Measurements from ENCODE around the gene SLC12A6.

SLC12A6 gene

GRCh38 chr15:34266751-34267150 is 70.8 kb downstream of the SLC12A6 start:
- DNase-seq = no peak

DNA sequence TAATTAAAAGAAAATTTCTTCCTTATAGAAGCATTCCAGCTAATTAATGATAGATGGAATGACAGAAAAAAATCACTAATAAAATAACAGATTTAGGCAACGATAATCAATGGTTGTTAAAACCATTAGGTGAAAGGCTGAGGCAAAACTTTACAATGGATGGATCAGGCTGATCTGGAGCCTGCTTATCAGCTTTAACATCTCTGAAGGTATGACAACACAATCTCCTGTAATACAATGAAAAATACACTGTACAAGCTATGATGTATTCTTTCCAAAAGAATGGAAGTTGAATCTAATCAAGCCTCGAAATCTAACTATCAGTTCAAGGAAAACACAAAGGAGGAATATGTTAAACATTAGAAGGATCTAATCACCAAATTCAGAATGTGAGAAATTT is 73.5 kb downstream of the SLC12A6 start:
- no peak for DNase-seq

- DNase-seq = no peak
Measured at GRCh38 chr15:34262362-34262761, 75.2 kb downstream of the SLC12A6 start.

DNA sequence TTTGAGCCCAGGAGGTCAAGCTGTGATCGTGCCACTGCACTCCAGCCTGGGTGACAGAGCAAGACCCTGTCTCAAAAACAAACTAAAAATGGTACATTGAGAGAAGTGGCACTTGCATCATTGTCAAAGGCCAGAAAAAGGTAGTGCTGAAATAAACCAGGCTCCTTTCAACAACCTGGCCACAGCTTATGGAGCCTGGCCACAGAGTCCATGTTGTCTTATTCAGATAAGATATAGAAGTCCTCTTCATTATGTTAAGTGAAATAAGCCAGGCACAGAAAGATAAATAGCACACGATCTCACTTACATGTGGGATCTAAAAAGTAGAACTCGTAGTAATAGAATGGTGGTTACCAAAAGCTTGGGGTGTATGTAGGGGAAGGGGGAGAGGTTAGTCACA is 78.0 kb downstream of the SLC12A6 start:
- no peak for DNase-seq

- no peak for DNase-seq
Measured at GRCh38 chr15:34258151-34258550, 79.4 kb downstream of the SLC12A6 start.

DNA sequence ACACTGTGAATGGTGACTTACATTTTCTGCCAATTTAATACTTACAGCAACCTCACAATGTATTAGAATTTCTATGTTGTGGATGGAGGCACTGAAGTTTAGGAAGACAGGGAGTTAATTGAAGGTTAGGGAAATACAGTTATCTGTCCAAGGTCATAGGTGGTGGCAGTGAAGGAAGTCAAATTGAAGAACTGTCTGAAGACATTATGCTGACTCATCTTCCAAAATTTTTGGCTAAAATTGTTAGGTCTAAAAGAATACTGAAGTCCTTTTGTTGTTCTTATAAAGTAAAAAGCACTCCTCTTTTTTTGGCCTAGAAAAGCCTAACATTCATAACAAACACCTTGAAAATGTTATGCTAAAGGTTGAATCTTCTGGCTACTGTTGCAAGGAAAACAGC is 85.0 kb downstream of the SLC12A6 start:
- DNase-seq = no peak

- DNase-seq = no peak
Measured at GRCh38 chr15:34248190-34248589, 89.4 kb downstream of the SLC12A6 start.

- DNase-seq = no peak
Measured at GRCh38 chr15:34246276-34246976, 91.2 kb downstream of the SLC12A6 start.

DNA sequence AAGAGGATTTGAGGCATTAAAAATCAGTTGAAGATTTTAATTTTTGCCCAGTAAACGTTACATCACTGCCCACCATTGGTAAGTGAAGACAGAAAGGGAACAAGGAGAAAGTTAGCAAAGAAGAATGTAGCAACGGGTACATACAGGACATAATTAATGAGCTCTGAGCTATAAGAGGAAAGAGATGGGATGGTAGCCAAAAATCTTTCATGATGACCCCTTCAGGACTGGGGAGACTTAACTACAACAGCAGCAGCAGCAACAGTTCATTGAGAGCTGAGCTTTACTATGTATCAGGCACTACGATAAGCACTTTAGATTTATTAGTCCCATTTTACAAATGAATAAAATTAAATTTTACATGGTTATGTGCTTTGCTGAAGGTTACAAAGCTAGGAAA is 94.4 kb downstream of the SLC12A6 start:
- DNase-seq = no peak

DNA sequence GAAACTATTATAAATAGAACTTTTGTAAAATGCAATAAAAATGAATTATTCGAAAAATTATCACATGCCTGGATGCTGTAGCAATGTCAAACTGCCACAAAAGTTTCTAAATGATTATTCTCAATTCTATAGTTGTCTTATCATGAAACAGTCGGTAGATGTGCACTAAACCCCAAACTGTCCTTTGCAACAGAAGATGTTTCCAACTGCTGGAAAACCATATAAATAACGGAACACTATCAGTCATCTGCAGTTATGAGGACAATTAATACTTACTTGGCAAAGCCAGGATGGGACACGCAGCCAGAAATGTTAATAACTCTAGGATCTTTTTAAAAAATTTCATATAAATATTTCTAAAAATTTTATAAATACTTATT is 95.3 kb downstream of the SLC12A6 start:
- DNase-seq = no peak

DNA sequence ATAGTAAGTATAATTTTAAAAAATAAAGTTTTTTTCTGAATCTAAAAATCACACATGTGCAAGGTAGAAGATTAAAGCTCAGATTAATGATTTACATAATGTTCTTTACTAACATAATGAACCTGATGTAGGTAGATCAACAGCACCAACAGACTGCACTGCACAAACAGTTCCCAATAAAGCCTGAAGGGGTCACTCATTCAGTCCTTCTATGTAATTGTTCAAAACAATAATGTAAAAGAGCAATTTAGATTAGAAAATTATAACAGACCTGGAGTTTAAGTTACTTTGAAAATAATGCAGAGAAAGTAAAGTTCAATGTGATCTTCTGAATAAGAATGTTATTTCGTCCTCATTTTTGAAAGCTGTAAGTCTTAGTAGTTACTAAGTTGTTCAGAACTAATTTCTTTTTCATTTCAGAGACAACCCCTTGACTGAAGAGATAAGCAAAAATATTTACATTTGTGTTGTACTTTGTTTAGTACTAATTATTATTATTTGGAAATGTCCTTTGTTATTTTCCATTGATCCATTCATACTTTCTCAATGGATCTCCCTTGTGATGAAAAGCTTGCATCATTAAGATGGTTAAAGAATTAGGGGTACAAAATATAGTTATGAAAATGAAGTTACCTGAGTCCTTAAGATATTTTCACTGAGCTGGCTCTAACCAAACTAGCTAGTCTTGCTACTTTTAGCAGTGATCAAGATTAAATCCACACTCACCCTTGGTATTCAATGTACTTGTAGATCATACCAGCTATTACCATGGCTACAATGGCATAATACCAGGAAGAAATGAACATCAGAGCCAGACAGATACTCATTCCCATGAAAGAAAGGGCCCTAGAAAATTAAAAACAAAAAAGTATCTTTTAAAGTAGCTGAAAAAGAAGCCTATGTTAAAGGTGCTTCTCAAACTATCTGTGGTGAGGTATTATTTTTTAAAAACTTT is 95.9 kb downstream of the SLC12A6 start:
- peak in 1 of 58 donors; percentile 4 for DNase-seq

- no peak for DNase-seq
Measured at GRCh38 chr15:34240537-34240936, 97.0 kb downstream of the SLC12A6 start.

DNA sequence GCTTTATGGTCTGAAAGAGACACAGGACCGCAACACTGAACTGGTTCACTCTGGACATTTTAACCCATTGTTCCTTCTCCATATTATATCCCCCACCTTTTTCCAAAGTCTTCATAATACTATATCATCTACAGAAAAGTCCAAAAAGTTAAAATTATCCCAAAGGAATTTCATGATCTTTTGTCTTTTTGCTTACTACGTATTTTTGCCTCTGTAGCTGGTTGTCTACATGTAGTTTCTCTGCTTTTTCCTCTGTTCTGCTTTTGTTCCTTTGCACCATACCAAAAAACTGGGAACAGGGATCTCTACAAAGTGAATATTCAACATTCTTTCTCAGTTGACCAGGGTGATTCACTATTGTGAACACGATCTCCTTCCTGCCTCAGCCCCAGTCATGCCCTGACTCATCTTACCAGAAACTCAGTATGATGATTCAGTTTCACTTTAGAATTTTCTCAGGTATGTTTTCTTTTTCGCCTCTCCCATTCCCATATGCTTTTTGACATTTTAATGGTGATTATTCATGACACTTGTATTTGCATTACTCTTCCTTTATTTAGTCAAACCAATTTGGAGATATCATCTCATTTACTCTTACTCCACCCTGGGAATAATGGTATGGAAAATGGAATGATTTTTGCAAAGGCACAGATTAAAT is 98.3 kb downstream of the SLC12A6 start:
- no peak for DNase-seq

DNA sequence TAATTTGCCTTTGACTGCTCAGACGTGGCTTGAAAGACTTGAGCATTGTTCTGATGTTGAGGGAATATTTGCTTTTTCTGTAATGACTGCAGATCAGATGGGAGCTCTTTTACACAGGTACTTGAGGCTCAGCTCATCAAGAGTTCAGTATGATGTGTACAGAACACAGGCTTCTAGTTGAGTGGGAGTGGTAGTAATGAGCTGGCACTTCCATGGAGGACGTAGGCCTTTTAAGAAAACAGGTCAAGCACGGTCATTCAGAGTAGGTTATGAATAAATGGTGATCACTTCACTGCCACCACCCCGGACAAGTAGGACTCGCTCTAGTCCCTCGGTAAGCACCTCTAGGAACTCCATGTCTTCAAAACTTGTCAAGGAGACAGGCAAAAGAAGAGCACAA is 104.0 kb downstream of the SLC12A6 start:
- DNase-seq = no peak

- peak in 1 of 58 donors; percentile 1 for DNase-seq
Measured at GRCh38 chr15:34223904-34224596, 113.5 kb downstream of the SLC12A6 start.

- DNase-seq = no peak
Measured at GRCh38 chr15:34217587-34218225, 119.9 kb downstream of the SLC12A6 start.

- no peak for DNase-seq
Measured at GRCh38 chr15:34216527-34217270, 120.9 kb downstream of the SLC12A6 start.

DNA sequence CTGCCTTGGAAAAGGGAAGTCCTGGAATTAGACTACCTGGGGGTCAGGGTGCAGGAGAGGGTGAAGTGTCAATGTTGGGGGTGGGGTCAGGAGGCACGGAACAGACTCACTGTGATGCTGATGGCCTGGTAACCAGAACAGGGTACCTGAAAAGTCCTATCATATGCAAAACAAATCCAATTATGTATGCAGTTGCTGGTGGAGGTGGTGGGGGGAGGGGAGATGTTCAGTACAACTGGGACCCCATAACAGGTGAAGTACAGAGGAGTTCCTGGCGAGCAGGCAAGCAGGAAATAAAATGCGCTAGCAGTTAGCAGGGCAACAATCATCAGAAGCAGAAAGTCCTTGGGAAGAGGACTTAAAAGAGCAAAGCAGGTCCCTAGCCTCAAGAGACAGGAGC is 123.4 kb downstream of the SLC12A6 start:
- DNase-seq = no peak

DNA sequence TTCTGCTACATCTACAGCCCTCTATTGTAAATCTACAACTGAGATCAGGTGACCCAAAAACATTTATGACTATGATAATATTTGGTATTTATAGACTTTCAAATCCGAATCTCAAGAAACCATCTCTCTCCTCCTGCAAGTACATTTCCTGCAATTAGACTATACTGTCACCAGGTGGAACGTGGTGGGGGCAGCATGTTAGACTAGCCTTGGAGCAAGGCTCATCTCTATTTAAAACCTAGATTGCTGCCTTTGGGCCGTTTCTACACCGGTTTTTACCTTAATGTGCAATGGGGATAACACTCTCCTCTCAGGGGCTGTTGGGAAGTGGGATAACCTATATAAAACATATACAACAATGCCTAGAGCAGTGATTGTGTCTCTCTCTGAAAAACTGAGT is 123.9 kb downstream of the SLC12A6 start:
- DNase-seq = no peak
